Stimulated activated CD8-positive, alpha-beta memory T cell treated with anti-CD3 and anti-CD28 coated beads, Interleukin-15, amount 100 ng/mL, for 4 hours (primary cell): ENCODE results near the gene ZNF814.
"Not testable (repeated sequence)": the region's sequence is repeated elsewhere in the genome, so short reads cannot be mapped to it uniquely, and the experiment has no call there.

Source experiments
- DNase-seq, 2 donors: peaks; one replicate each; pipeline ENCODE4 v3.0.0-alpha.2; 2020; ENCODE audit warnings: low read depth in 2 of 2

The ZNF814 gene

GRCh38 chr19:57888560-57889231 lies at the start of gene ZNF814:
Gene ZNF814, minus strand, starts transcription at chr19:57889037. Its CDS starts 235 bp downstream, at chr19:57888802.
- DNase-seq = peak; percentile 52 to 74

- no peak for DNase-seq
These were observed 46.9 kb upstream of the ZNF814 start for GRCh38 chr19:57935731-57936130.

- peak in 1 of 2 donors; percentile 7 for DNase-seq
These were observed 46.2 kb upstream of the ZNF814 start, which contains the start of gene ZNF418 for GRCh38 chr19:57934820-57935665. Gene ZNF418, minus strand, starts transcription at chr19:57935402. Its CDS starts 1,580 bp downstream, at chr19:57933822.

DNA sequence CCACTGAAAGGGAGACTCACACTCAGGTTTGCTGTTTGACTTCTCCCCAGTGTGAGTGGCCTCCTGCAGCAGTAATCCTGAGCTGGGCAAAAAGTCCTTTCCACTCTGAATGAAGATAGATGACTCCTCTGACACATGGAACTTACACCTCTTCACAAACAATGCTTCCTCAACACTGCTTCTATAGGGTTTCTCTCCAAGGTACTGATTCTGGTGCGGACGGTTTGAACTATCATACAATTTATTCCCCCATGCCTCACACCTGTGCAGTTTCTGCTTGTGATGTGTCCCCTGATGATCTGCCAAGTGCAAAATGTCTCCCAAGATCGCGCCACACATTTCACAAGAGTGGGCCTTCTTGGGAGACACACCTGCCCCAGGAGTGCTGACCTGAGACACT lies 38.8 kb upstream of the ZNF814 start:
- no peak for DNase-seq

GRCh38 chr19:57916168-57916995 lies 27.5 kb upstream of the ZNF814 start, which contains the start of gene ZNF417:
Gene ZNF417, minus strand, starts transcription at chr19:57916592. Its CDS starts 181 bp downstream, at chr19:57916411.
- DNase-seq = peak; percentile 71 to 82

GRCh38 chr19:57914531-57914930 lies 25.7 kb upstream of the ZNF814 start:
- no peak for DNase-seq

DNA sequence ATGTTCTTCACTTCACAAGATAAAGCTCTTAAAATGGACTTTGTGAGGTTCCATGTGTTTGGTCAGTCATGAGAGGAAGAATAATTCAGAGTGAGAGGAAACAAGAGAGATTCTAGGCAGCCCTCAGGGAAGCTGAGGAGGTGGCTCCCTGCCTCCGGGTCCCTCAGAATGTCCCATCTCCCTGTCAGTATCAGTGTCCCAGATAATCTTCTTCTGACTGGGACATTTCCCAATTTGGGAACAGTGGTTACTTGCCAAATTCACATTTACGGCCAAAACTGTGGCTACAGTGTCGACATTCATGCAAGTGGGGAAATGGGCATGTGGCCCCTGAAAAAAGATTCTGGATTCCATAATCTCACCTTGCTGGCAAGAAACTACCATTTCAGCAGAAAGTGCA lies 18.6 kb upstream of the ZNF814 start:
- no peak for DNase-seq

- DNase-seq = no peak
These were observed 16.4 kb upstream of the ZNF814 start for GRCh38 chr19:57905258-57905657.

GRCh38 chr19:57903618-57904184 lies 14.9 kb upstream of the ZNF814 start:
- no peak for DNase-seq

DNA sequence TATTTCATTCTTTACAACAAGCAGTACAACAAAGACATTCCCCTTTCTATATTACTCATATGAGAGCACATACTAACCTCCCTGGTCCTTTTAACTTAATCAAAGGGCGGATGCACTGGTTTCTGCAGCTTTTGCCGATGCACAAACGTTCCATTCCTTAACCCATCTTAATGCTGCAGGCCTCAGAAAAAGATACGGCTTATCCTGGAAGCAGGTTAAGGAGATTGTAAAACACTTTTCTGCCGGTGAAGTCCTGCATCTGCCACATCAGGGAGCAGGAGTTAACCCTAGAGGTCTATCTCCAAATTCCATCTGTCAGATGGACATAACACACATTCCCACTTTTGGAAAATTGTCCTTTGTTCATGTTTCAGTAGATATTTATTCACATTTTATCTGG lies 11.5 kb upstream of the ZNF814 start:
- no peak for DNase-seq

DNA sequence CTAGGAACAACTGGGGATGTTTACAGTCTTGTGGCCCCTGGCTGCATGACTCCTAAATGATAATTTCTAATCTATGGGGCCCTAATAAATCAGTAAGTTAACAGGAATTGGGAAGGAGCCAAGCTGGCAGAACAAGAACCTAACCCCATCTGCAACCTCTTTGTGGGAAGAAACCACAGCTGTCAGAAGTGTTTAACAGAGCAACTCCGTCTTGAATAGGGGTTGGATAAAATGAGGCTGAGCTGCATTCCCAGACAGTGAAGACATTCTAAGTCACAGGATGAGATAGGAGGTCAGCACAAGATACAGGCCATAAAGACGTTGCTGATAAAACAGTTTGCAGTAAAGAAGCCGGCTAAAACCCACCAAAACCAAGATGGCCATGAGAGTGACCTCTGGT lies 1.9 kb upstream of the ZNF814 start:
- DNase-seq = not testable (repeated sequence)

- no peak for DNase-seq
These were observed 704 bp downstream of the ZNF814 start for GRCh38 chr19:57888107-57888559.

DNA sequence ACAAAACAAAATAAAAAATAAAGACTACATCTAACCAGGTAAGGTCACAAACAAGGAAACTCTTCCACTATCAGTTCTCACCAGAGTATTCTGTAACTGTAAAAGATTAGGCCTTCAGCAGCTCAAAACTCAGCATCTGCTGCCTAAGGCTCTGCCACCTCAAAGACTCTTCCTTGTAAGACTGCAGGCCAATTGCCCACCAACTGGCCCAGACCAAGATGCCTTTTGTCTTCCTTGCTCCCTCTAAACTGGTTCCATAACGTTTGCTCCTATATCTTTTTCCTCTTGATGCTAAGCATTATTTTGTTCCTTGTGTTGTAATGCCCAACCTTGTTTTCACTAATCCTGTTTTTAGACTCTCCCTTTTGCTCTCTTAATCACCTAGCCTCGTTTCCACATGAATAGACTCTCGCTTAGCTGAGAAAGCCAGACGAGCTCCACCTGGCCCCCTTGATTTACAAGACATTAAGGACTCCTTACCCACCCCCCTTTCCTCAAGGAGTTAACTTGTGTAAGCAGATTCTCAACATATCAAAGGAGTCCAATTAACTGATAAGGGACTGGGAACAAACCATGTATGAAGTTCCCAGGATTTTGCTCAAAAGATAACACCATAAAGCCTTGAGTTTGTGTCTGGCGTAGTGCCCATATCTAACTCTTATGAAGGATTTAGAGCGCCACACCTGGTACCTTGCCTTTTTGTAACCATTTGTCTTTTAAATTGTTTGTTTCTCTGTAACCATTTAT lies 1.5 kb downstream of the ZNF814 start:
- DNase-seq = no peak

DNA sequence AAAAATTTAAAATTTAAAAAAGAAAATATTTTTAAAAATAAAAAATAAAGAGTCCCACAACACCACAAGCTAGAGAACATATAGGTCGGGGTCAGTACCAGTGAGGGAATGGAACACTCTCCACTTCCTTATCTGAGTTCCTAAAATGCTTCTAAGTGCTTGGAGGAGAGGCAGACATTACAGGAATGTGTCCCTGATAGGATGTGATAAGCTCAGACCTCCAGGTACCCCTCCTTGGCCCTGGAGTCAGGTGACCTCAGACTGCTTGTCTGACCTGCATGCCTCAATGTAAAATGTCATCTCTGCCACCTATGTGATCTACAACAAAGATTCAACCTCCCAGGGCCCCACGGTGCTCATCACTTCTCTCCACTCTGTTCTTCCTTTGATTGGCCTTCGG lies 2.8 kb downstream of the ZNF814 start:
- DNase-seq = no peak

- not testable (repeated sequence) for DNase-seq
These were observed 14.7 kb downstream of the ZNF814 start for GRCh38 chr19:57873883-57874799.

DNA sequence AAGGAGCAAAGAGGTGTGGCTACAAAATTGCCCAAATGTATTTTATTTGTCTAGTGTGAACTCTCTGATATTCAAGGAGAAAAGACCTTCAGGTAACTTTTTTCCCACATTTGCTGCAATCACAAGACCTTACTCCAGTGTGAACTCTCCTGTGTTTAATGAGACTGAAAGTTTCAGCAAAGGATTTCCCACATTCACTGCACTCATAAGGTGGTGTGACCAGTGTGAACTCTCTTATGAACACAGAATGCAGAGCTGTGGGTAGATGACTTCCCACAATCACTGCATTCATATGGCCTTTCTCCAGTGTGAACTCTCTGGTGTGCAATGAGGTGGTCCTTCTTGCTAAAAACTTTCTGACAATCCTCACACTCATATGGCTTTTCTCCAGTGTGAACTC lies 16.4 kb downstream of the ZNF814 start:
- DNase-seq = no peak

DNA sequence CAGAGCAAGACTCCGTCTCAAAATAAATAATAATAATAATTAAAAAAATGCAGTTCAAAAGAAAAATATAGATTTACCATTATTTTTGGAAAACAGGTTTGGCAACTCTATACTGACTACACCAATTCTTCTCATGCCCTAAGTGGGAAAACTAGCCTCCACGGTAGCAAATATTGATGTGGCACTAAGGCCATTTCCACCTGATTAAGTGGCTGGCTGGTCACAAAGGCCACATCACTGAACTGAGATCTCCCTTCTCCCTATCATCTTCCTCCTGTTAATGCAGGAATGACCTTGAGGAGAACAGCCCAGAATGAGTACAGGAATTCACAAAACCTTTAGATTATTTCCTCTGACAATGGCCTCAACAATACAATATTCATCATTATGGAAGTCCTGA lies 18.6 kb downstream of the ZNF814 start:
- no peak for DNase-seq

DNA sequence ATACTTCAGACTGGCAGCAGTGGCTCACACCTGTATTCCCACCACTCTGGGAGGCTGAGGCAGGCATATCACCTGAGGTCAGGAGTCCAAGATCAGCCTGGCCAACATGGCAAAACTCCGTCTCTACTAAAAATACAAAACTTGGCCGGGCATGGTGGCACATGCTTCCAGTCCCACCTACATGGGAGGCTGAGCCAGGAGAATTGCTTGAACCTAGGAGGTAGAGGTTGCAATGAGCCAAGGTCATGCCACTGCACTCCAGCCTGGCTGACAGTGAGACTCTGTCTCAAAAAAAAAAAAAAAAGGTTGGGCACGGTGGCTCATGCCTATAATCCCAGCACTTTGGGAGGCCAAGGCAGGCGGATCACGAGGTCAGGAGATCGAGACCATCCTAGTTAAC lies 19.2 kb downstream of the ZNF814 start:
- DNase-seq = not testable (repeated sequence)

GRCh38 chr19:57867868-57868492 lies 20.9 kb downstream of the ZNF814 start:
- DNase-seq = no peak
